ENCODE results near the gene SLC17A9. TPM values are rescaled to one million over a fixed set of nuclear protein-coding genes. Genes with fewer than 3 reads are reported as not detected.

Gene SLC17A9
- total and polyA plus RNA-seq, 10 donors = 18.8 to 95.3 (median 34.2) TPM

DNA sequence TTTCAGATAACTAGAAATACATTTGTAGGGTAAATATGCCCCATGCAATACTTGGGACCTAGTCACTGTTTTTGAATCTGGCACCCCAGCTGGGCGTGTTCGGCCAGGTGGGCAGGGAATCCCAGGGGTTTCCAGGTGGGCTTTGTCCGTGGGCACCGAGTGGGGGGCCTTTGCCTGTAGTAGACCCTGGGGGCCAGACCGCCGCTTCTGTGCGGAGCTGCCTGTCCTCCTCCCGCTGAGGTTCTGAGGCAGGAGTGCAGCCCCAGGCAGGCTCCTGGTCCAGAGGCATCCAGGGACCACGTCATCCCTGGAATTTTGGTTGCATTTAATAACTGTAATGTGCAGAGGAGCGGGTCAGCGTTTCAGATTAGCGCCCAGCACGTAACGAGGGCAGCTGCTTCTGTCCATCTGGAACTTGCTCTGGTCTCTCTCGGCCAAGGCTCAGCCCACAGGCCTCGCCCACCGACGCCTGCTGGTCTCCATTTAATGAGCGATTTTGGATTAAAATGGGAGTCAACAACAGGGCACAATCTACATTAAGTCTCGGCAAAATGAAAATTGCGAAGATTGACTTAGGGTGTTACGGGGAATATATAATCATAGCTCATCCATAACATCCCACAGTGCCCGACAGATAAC, 41.5 kb downstream of the SLC17A9 start:
- peaks cover 0 to 87% (median 24%) of the 10 kb centered on the region in 7 donors for H3K27me3 ChIP-seq (replicated peaks in 1 of 7)
- no peak overlapping the region for H3K4me3 ChIP-seq
- TF ChIP-seq POLR2A (IDR thresholded peaks at IDR 0.05) = no peak
- no peak for TF ChIP-seq POLR2AphosphoS5 (IDR thresholded peaks at IDR 0.05)
- TF ChIP-seq, protein P1, sequence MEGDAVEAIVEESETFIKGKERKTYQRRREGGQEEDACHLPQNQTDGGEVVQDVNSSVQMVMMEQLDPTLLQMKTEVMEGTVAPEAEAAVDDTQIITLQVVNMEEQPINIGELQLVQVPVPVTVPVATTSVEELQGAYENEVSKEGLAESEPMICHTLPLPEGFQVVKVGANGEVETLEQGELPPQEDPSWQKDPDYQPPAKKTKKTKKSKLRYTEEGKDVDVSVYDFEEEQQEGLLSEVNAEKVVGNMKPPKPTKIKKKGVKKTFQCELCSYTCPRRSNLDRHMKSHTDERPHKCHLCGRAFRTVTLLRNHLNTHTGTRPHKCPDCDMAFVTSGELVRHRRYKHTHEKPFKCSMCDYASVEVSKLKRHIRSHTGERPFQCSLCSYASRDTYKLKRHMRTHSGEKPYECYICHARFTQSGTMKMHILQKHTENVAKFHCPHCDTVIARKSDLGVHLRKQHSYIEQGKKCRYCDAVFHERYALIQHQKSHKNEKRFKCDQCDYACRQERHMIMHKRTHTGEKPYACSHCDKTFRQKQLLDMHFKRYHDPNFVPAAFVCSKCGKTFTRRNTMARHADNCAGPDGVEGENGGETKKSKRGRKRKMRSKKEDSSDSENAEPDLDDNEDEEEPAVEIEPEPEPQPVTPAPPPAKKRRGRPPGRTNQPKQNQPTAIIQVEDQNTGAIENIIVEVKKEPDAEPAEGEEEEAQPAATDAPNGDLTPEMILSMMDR (IDR thresholded peaks at IDR 0.05 in 8 of 11, conservative IDR thresholded peaks at IDR 0.05 in 3 of 11) = no peak
- H3K27ac ChIP-seq = no peak overlapping the region
- H3K36me3 ChIP-seq = no peaks in the 10 kb centered on the region
- peaks cover 0 to 6% (median 0%) of the 10 kb centered on the region in 6 donors for H3K4me1 ChIP-seq
- no peaks in the 10 kb centered on the region for H3K9me3 ChIP-seq
- intact Hi-C loops (cut with DNase I; ENCODE audit: low total_unique reads) = no loop called here
- no peak for DNase-seq
- WGBS, 5 donors = 86 to 94% (median 91%) methylated on average over 21 to 23 of the region's 23 CpGs

GRCh38 chr20:62994869-62995281, 42.4 kb downstream of the SLC17A9 start:
- WGBS, 5 donors = 83 to 89% (median 85%) methylated on average over 19 of the region's 19 CpGs
- intact Hi-C loops (cut with DNase I; ENCODE audit: low total_unique reads) = no loop called here
- Histone ChIP-seq H3K36me3 (no peaks in the 10 kb centered on the region), H3K27me3 (replicated peaks in 1 of 7) (peaks cover 0 to 93% (median 31%) of the 10 kb centered on the region in 7 donors), H3K4me1 (no peaks in the 10 kb centered on the region), H3K27ac (no peak overlapping the region), H3K4me3 (no peak overlapping the region), H3K9me3 (no peaks in the 10 kb centered on the region)
- no peak for TF ChIP-seq POLR2A (IDR thresholded peaks at IDR 0.05)
- TF ChIP-seq, protein P1 (IDR thresholded peaks at IDR 0.05 in 8 of 11, conservative IDR thresholded peaks at IDR 0.05 in 3 of 11) = no peak
- no peak for TF ChIP-seq POLR2AphosphoS5 (IDR thresholded peaks at IDR 0.05)
- no peak for DNase-seq

- H3K4me3 ChIP-seq = no peak overlapping the region
Observed at GRCh38 chr20:62995481-62995880, 43.0 kb downstream of the SLC17A9 start.

More at GRCh38 chr20:62995481-62995880, 43.0 kb downstream of the SLC17A9 start:
- DNase-seq = no peak
- peaks cover 0 to 94% (median 34%) of the 10 kb centered on the region in 7 donors for H3K27me3 ChIP-seq (replicated peaks in 1 of 7)
- no peaks in the 10 kb centered on the region for H3K9me3 ChIP-seq
- H3K27ac ChIP-seq = no peak overlapping the region
- intact Hi-C loops (cut with DNase I; ENCODE audit: low total_unique reads) = no loop called here
- 69 to 81% (median 78%) methylated on average over 11 of the region's 11 CpGs for WGBS, 5 donors
- no peak for TF ChIP-seq POLR2A (IDR thresholded peaks at IDR 0.05)
- no peak for TF ChIP-seq POLR2AphosphoS5 (IDR thresholded peaks at IDR 0.05)
- TF ChIP-seq, protein P1 (IDR thresholded peaks at IDR 0.05 in 8 of 11, conservative IDR thresholded peaks at IDR 0.05 in 3 of 11) = no peak
- H3K4me1 ChIP-seq = no peaks in the 10 kb centered on the region
- H3K36me3 ChIP-seq = no peaks in the 10 kb centered on the region

Data from spleen (tissue), 11 donors.